ENCODE results near the gene FRMPD1.
A peak's percentile ranks its signal among the peaks of the same experiment; 100 is the strongest.
"Not testable (repeated sequence)": the region's sequence is repeated elsewhere in the genome, so short reads cannot be mapped to it uniquely, and the experiment has no call there.

The FRMPD1 gene

GRCh38 chr9:37650873-37651768 lies at the start of gene FRMPD1:
TSS of gene FRMPD1 (plus strand) at chr9:37650954. CDS start at chr9:37692642, 41,688 bp downstream.
- peak; percentile 17 for DNase-seq

- DNase-seq = not testable (repeated sequence)
Observed at GRCh38 chr9:37602061-37602460, 48.7 kb upstream of the FRMPD1 start.

- DNase-seq = no peak
Observed at GRCh38 chr9:37602817-37603216, 47.9 kb upstream of the FRMPD1 start.

- no peak for DNase-seq
Observed at GRCh38 chr9:37604296-37604695, 46.5 kb upstream of the FRMPD1 start.

GRCh38 chr9:37608250-37608649 lies 42.5 kb upstream of the FRMPD1 start:
- no peak for DNase-seq

GRCh38 chr9:37609735-37610397 lies 40.9 kb upstream of the FRMPD1 start:
- DNase-seq = no peak

GRCh38 chr9:37611014-37611413 lies 39.7 kb upstream of the FRMPD1 start:
- no peak for DNase-seq

GRCh38 chr9:37611961-37612360 lies 38.8 kb upstream of the FRMPD1 start:
- DNase-seq = no peak

- DNase-seq = no peak
Observed at GRCh38 chr9:37617161-37617560, 33.6 kb upstream of the FRMPD1 start.

- DNase-seq = no peak
Observed at GRCh38 chr9:37617832-37618231, 32.9 kb upstream of the FRMPD1 start.

GRCh38 chr9:37618817-37619216 lies 31.9 kb upstream of the FRMPD1 start:
- no peak for DNase-seq

- DNase-seq = no peak
Observed at GRCh38 chr9:37619806-37620205, 30.9 kb upstream of the FRMPD1 start.

- DNase-seq = no peak
Observed at GRCh38 chr9:37620396-37620795, 30.4 kb upstream of the FRMPD1 start.

- DNase-seq = no peak
Observed at GRCh38 chr9:37621273-37622121, 29.3 kb upstream of the FRMPD1 start.

GRCh38 chr9:37622462-37622861 lies 28.3 kb upstream of the FRMPD1 start:
- DNase-seq = no peak

GRCh38 chr9:37623267-37623666 lies 27.5 kb upstream of the FRMPD1 start:
- no peak for DNase-seq

GRCh38 chr9:37624073-37624472 lies 26.7 kb upstream of the FRMPD1 start:
- no peak for DNase-seq

- DNase-seq = no peak
Observed at GRCh38 chr9:37625036-37625757, 25.6 kb upstream of the FRMPD1 start.

GRCh38 chr9:37625758-37626147 lies 25.0 kb upstream of the FRMPD1 start:
- no peak for DNase-seq

- no peak for DNase-seq
Observed at GRCh38 chr9:37626708-37627292, 24.0 kb upstream of the FRMPD1 start.

- no peak for DNase-seq
Observed at GRCh38 chr9:37632479-37632878, 18.3 kb upstream of the FRMPD1 start.

- no peak for DNase-seq
Observed at GRCh38 chr9:37635808-37636207, 14.9 kb upstream of the FRMPD1 start.
